ENCODE data around the gene LRRC7. TPM values are rescaled to one million over a fixed set of nuclear protein-coding genes. Genes with fewer than 3 reads are reported as not detected.

The LRRC7 gene
- total RNA-seq, 2 donors from 2014 or later: not detected

GRCh38 chr1:69638673-69639072 is 71.0 kb downstream of the LRRC7 start:
- Mint-ChIP-seq H3K36me3 (ENCODE audit: low read depth) (no peaks in the 10 kb centered on the region), H3K4me1 (no peaks in the 10 kb centered on the region)

GRCh38 chr1:69639159-69639558 is 71.4 kb downstream of the LRRC7 start:
- H3K4me1 Mint-ChIP-seq: no peaks in the 10 kb centered on the region
- H3K36me3 Mint-ChIP-seq (ENCODE audit: low read depth): no peaks in the 10 kb centered on the region
- H3K27me3 Mint-ChIP-seq: no peaks in the 10 kb centered on the region
- no peak for ATAC-seq
- no peak overlapping the region for H3K4me3 Mint-ChIP-seq
- H3K27ac Mint-ChIP-seq: no peak overlapping the region
- DNase-seq: no peak
- no peaks in the 10 kb centered on the region for H3K9me3 ChIP-seq (ENCODE audit: control insufficient read depth, low read length, poor library complexity, severe bottlenecking)

More at GRCh38 chr1:69638673-69639072, 71.0 kb downstream of the LRRC7 start:
- H3K9me3 ChIP-seq (ENCODE audit: control insufficient read depth, low read length, poor library complexity, severe bottlenecking): no peaks in the 10 kb centered on the region
- H3K27ac Mint-ChIP-seq: no peak overlapping the region
- H3K4me3 Mint-ChIP-seq: no peak overlapping the region
- ATAC-seq: no peak
- H3K27me3 Mint-ChIP-seq: no peaks in the 10 kb centered on the region
- no peak for DNase-seq

GRCh38 chr1:69643266-69643665 is 75.5 kb downstream of the LRRC7 start:
- H3K4me1 Mint-ChIP-seq: no peaks in the 10 kb centered on the region
- no peaks in the 10 kb centered on the region for H3K36me3 Mint-ChIP-seq (ENCODE audit: low read depth)
- DNase-seq (no peak), ATAC-seq (no peak)
- no peaks in the 10 kb centered on the region for H3K27me3 Mint-ChIP-seq
- H3K4me3 Mint-ChIP-seq: no peak overlapping the region
- no peaks in the 10 kb centered on the region for H3K9me3 ChIP-seq (ENCODE audit: control insufficient read depth, low read length, poor library complexity, severe bottlenecking)
- no peak overlapping the region for H3K27ac Mint-ChIP-seq

- no peaks in the 10 kb centered on the region for H3K9me3 ChIP-seq (ENCODE audit: control insufficient read depth, low read length, poor library complexity, severe bottlenecking)
- H3K4me3 Mint-ChIP-seq: no peak overlapping the region
- no peaks in the 10 kb centered on the region for H3K4me1 Mint-ChIP-seq
- H3K27ac Mint-ChIP-seq: no peak overlapping the region
- ATAC-seq (no peak), DNase-seq (no peak)
- no peaks in the 10 kb centered on the region for H3K36me3 Mint-ChIP-seq (ENCODE audit: low read depth)
- no peaks in the 10 kb centered on the region for H3K27me3 Mint-ChIP-seq
These were observed 77.8 kb downstream of the LRRC7 start for GRCh38 chr1:69645477-69645876.

- no peaks in the 10 kb centered on the region for H3K9me3 ChIP-seq (ENCODE audit: control insufficient read depth, low read length, poor library complexity, severe bottlenecking)
- no peak overlapping the region for H3K4me3 Mint-ChIP-seq
- no peaks in the 10 kb centered on the region for H3K36me3 Mint-ChIP-seq (ENCODE audit: low read depth)
- H3K27ac Mint-ChIP-seq: no peak overlapping the region
- no peak for ATAC-seq
- no peaks in the 10 kb centered on the region for H3K27me3 Mint-ChIP-seq
- H3K4me1 Mint-ChIP-seq: no peaks in the 10 kb centered on the region
- DNase-seq: no peak
These were observed 80.8 kb downstream of the LRRC7 start for GRCh38 chr1:69648486-69648885.

- Mint-ChIP-seq H3K27ac (no peak overlapping the region), H3K27me3 (no peaks in the 10 kb centered on the region), H3K4me1 (no peaks in the 10 kb centered on the region), H3K36me3 (ENCODE audit: low read depth) (no peaks in the 10 kb centered on the region), H3K4me3 (no peak overlapping the region)
- ATAC-seq (no peak), DNase-seq (no peak)
- no peaks in the 10 kb centered on the region for H3K9me3 ChIP-seq (ENCODE audit: control insufficient read depth, low read length, poor library complexity, severe bottlenecking)
These were observed 81.8 kb downstream of the LRRC7 start for GRCh38 chr1:69649383-69649990.

GRCh38 chr1:69650779-69651178 is 83.1 kb downstream of the LRRC7 start:
- Mint-ChIP-seq H3K4me1 (no peaks in the 10 kb centered on the region), H3K27ac (no peak overlapping the region), H3K36me3 (ENCODE audit: low read depth) (no peaks in the 10 kb centered on the region), H3K4me3 (no peak overlapping the region), H3K27me3 (no peaks in the 10 kb centered on the region)
- no peak for DNase-seq
- H3K9me3 ChIP-seq (ENCODE audit: control insufficient read depth, low read length, poor library complexity, severe bottlenecking): no peaks in the 10 kb centered on the region
- ATAC-seq: no peak

GRCh38 chr1:69651656-69652055 is 83.9 kb downstream of the LRRC7 start:
- H3K27me3 Mint-ChIP-seq: no peaks in the 10 kb centered on the region
- no peaks in the 10 kb centered on the region for H3K4me1 Mint-ChIP-seq
- DNase-seq: no peak
- H3K27ac Mint-ChIP-seq: no peak overlapping the region
- no peaks in the 10 kb centered on the region for H3K36me3 Mint-ChIP-seq (ENCODE audit: low read depth)
- no peak overlapping the region for H3K4me3 Mint-ChIP-seq
- ATAC-seq: no peak
- no peaks in the 10 kb centered on the region for H3K9me3 ChIP-seq (ENCODE audit: control insufficient read depth, low read length, poor library complexity, severe bottlenecking)

- DNase-seq (no peak), ATAC-seq (no peak)
- H3K9me3 ChIP-seq (ENCODE audit: control insufficient read depth, low read length, poor library complexity, severe bottlenecking): no peaks in the 10 kb centered on the region
- Mint-ChIP-seq H3K4me3 (no peak overlapping the region), H3K27ac (no peak overlapping the region), H3K27me3 (no peaks in the 10 kb centered on the region), H3K4me1 (no peaks in the 10 kb centered on the region), H3K36me3 (ENCODE audit: low read depth) (no peaks in the 10 kb centered on the region)
These were observed 90.2 kb downstream of the LRRC7 start for GRCh38 chr1:69657971-69658370.

GRCh38 chr1:69661686-69662085 is 94.0 kb downstream of the LRRC7 start:
- no peaks in the 10 kb centered on the region for H3K36me3 Mint-ChIP-seq (ENCODE audit: low read depth)
- no peak overlapping the region for H3K4me3 Mint-ChIP-seq
- no peaks in the 10 kb centered on the region for H3K4me1 Mint-ChIP-seq
- ATAC-seq: no peak
- H3K27me3 Mint-ChIP-seq: no peaks in the 10 kb centered on the region
- no peak for DNase-seq
- no peak overlapping the region for H3K27ac Mint-ChIP-seq
- no peaks in the 10 kb centered on the region for H3K9me3 ChIP-seq (ENCODE audit: control insufficient read depth, low read length, poor library complexity, severe bottlenecking)

GRCh38 chr1:69662321-69662720 is 94.6 kb downstream of the LRRC7 start:
- ATAC-seq (no peak), DNase-seq (no peak)
- H3K9me3 ChIP-seq (ENCODE audit: control insufficient read depth, low read length, poor library complexity, severe bottlenecking): no peaks in the 10 kb centered on the region
- H3K27ac Mint-ChIP-seq: no peak overlapping the region
- H3K36me3 Mint-ChIP-seq (ENCODE audit: low read depth): no peaks in the 10 kb centered on the region
- H3K4me3 Mint-ChIP-seq: no peak overlapping the region
- no peaks in the 10 kb centered on the region for H3K4me1 Mint-ChIP-seq
- no peaks in the 10 kb centered on the region for H3K27me3 Mint-ChIP-seq

GRCh38 chr1:69671363-69672010 is 103.8 kb downstream of the LRRC7 start:
- Mint-ChIP-seq H3K27me3 (no peaks in the 10 kb centered on the region), H3K4me3 (no peak overlapping the region)

GRCh38 chr1:69673321-69673720 is 105.6 kb downstream of the LRRC7 start:
- no peak overlapping the region for H3K4me3 Mint-ChIP-seq

More at GRCh38 chr1:69671363-69672010, 103.8 kb downstream of the LRRC7 start:
- ATAC-seq (no peak), DNase-seq (no peak)
- Mint-ChIP-seq H3K36me3 (ENCODE audit: low read depth) (no peaks in the 10 kb centered on the region), H3K4me1 (no peaks in the 10 kb centered on the region), H3K27ac (no peak overlapping the region)
- no peaks in the 10 kb centered on the region for H3K9me3 ChIP-seq (ENCODE audit: control insufficient read depth, low read length, poor library complexity, severe bottlenecking)

GRCh38 chr1:69679965-69680364 is 112.2 kb downstream of the LRRC7 start:
- no peaks in the 10 kb centered on the region for H3K36me3 Mint-ChIP-seq (ENCODE audit: low read depth)
- DNase-seq (no peak), ATAC-seq (no peak)
- H3K4me1 Mint-ChIP-seq: no peaks in the 10 kb centered on the region
- no peak overlapping the region for H3K4me3 Mint-ChIP-seq
- no peaks in the 10 kb centered on the region for H3K9me3 ChIP-seq (ENCODE audit: control insufficient read depth, low read length, poor library complexity, severe bottlenecking)
- no peak overlapping the region for H3K27ac Mint-ChIP-seq
- no peaks in the 10 kb centered on the region for H3K27me3 Mint-ChIP-seq

More at GRCh38 chr1:69673321-69673720, 105.6 kb downstream of the LRRC7 start:
- no peak for DNase-seq
- no peaks in the 10 kb centered on the region for H3K36me3 Mint-ChIP-seq (ENCODE audit: low read depth)
- H3K9me3 ChIP-seq (ENCODE audit: control insufficient read depth, low read length, poor library complexity, severe bottlenecking): no peaks in the 10 kb centered on the region
- H3K27ac Mint-ChIP-seq: no peak overlapping the region
- ATAC-seq: no peak
- H3K27me3 Mint-ChIP-seq: no peaks in the 10 kb centered on the region
- no peaks in the 10 kb centered on the region for H3K4me1 Mint-ChIP-seq
